Stimulated activated CD4-positive, alpha-beta T cell treated with anti-CD3 and anti-CD28 coated beads, Interleukin-12 subunit alpha, Interleukin-12 subunit beta, amount 100 ng/mL, for 48 hours (primary cell): Measurements from ENCODE around the gene EXOC1.
"Not testable (repeated sequence)": the region's sequence is repeated elsewhere in the genome, so short reads cannot be mapped to it uniquely, and the experiment has no call there.

Experiments
- DNase-seq, 3 donors: peaks; one replicate each; pipeline ENCODE4 v3.0.0-alpha.2; 2020; ENCODE audit warnings: low read depth in 2 of 3, low spot score in 1 of 3

The EXOC1 gene

GRCh38 chr4:55853484-55854046, at the start of gene EXOC1:
TSS of gene EXOC1 (plus strand) at chr4:55853648. CDS start at chr4:55858324, 4,676 bp downstream.
- DNase-seq: peak; percentile 96 to 98 (median 97)

GRCh38 chr4:55807556-55807955, 45.9 kb upstream of the EXOC1 start:
- DNase-seq: no peak

GRCh38 chr4:55808186-55808585, 45.3 kb upstream of the EXOC1 start:
- no peak for DNase-seq

- no peak for DNase-seq
These were observed 44.8 kb upstream of the EXOC1 start for GRCh38 chr4:55808632-55809031.

GRCh38 chr4:55817691-55818090, 35.8 kb upstream of the EXOC1 start:
- no peak for DNase-seq

GRCh38 chr4:55819634-55820033, 33.8 kb upstream of the EXOC1 start, which contains the start of gene EXOC1L:
TSS of gene EXOC1L (plus strand) at chr4:55819790. CDS start at chr4:55820027, 237 bp downstream.
- DNase-seq: no peak

GRCh38 chr4:55820279-55820678, 33.2 kb upstream of the EXOC1 start:
- no peak for DNase-seq

GRCh38 chr4:55822329-55822728, 31.1 kb upstream of the EXOC1 start:
- no peak for DNase-seq

- DNase-seq: no peak
These were observed 28.6 kb upstream of the EXOC1 start for GRCh38 chr4:55824865-55825264.

GRCh38 chr4:55826986-55827385, 26.5 kb upstream of the EXOC1 start:
- no peak for DNase-seq

- DNase-seq: no peak
These were observed 25.9 kb upstream of the EXOC1 start for GRCh38 chr4:55827582-55827981.

GRCh38 chr4:55830048-55830447, 23.4 kb upstream of the EXOC1 start:
- no peak for DNase-seq

- no peak for DNase-seq
These were observed 22.7 kb upstream of the EXOC1 start for GRCh38 chr4:55830716-55831115.

GRCh38 chr4:55834086-55834795, 19.2 kb upstream of the EXOC1 start:
- no peak for DNase-seq

- no peak for DNase-seq
These were observed 15.5 kb upstream of the EXOC1 start for GRCh38 chr4:55837903-55838302.

- DNase-seq: no peak
These were observed 15.1 kb upstream of the EXOC1 start for GRCh38 chr4:55838356-55838755.

GRCh38 chr4:55838952-55839351, 14.5 kb upstream of the EXOC1 start:
- no peak for DNase-seq

GRCh38 chr4:55840956-55841355, 12.5 kb upstream of the EXOC1 start:
- no peak for DNase-seq

- DNase-seq: not testable (repeated sequence)
These were observed 11.8 kb upstream of the EXOC1 start for GRCh38 chr4:55841373-55842239.

GRCh38 chr4:55842312-55842711, 11.1 kb upstream of the EXOC1 start:
- DNase-seq: not testable (repeated sequence)

GRCh38 chr4:55849724-55850123, 3.7 kb upstream of the EXOC1 start:
- no peak for DNase-seq

- DNase-seq: no peak
These were observed 1.6 kb upstream of the EXOC1 start for GRCh38 chr4:55851885-55852284.
